HG03469 (cell line): ENCODE measurements around the gene STK24.

Experiments
- ATAC-seq: cut with Tn5 transposase; IDR thresholded peaks from one replicate; pipeline ENCODE4 v1.9.1; 2021; ENCODE audit warnings: mild to moderate bottlenecking, moderate library complexity, moderate number of reproducible peaks; ENCODE audit not compliant: unreplicated experiment

STK24 gene

DNA sequence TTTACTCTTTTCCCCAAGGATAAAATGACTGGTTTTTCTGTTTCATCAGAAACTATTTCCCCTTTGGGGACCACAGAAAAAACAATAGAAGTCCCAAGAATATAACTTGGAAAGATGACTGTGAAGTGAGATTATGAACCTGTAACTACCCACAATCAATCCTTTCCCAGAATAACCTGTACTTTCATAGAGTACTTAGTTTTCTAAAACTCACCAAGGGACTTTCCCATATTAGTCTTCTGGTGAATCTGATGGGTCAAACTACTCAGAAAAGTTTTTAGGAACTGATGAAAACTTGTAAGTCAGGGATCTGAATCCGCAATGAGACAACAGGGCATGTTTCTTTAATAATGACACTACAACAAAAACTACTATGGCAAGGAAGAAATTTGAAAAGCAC, 62.6 kb downstream of the STK24 start:
- ATAC-seq = no peak

DNA sequence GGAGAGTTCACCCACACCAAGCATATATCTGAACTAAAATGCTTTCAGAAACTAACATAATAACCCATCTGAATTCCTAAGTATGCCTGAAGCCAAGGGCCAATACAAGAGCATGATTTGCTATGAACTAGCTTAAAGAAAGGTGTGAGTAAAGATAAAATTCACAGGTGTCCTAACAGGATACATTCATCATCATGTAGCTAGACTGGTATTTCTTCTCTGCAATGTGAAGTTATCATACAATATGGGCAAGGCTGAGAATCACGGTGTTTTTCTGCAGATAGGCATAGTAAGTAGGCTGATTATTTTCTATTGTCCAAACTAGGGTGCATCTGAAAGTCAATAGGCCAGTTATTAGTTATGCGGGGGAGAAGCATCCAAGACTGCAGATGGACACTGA, 63.1 kb downstream of the STK24 start:
- no peak for ATAC-seq

DNA sequence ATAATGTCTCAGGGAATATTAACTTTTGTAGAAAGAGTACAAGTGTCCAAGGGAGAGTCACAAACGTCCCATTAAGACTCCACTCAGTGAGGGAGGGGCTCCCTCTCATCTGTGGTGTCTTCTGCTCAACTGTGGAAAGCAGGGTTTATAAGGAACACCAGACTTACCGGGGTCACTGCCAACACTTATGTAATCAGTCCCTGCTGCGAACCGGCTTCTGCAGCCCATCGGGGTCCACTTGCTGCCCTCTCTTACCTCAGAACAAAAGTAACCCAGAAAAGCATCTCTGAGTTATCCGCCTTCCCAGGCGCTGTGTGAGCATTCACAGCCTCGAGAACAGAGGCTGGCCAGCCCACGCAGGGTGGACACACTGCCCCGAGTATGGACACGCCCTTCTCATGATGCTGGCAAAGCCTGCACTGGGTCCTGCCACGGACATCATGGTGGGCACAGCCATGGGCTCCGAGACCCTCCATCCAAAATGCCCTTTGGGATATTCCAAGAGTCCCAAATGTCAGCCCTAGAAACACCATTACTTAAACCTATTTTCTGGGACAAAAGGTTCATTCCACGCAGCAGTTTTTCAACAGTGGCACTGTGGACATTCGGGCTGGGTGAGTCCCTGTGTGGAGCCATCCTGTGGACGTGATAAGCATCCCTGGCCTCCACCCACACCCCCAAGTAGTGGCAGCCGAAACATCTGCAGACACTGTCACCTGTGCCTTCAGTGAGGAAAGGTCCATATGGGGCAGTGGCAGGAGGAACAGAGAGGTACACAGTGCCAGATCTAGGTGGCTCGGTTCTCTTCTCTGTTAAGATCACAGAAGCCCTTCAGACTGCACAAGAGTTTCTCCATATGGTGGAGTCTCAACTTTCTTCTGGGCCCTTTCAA, 63.9 kb downstream of the STK24 start:
- ATAC-seq = no peak

DNA sequence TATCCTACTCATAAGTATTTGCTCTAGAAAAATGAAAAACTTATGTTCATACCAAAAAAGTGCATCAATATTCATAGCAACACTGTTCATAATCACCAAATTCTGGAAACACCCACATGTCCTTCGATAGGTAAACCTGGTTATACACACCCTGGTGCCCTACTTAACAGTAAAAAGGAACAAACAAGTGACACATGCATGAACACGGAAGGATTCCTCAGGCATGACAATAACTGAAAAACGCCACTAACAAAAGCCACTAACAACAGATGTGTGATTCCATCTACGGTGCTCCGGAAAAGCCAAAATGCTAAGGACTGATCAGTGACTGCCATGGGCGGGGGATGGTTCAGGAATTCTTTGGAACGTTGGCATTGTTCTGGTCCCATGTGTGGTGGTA, 65.5 kb downstream of the STK24 start:
- ATAC-seq = no peak

DNA sequence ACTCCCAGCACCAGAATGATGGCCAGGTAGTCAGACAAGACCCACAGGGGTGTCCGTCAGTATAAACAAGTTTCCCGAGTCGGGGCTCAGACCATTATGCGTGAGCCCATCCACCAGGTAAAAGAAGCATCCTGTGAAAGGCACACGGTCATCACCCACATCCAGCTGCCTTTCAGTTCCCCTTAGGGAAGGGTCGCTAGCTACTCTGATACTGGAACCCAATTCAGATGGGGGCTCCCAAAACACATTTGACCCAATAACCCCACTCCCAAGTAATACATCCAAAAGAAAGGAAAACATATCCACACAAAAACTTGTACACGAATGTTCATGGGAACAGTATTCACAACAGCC, 66.8 kb downstream of the STK24 start:
- ATAC-seq = no peak

DNA sequence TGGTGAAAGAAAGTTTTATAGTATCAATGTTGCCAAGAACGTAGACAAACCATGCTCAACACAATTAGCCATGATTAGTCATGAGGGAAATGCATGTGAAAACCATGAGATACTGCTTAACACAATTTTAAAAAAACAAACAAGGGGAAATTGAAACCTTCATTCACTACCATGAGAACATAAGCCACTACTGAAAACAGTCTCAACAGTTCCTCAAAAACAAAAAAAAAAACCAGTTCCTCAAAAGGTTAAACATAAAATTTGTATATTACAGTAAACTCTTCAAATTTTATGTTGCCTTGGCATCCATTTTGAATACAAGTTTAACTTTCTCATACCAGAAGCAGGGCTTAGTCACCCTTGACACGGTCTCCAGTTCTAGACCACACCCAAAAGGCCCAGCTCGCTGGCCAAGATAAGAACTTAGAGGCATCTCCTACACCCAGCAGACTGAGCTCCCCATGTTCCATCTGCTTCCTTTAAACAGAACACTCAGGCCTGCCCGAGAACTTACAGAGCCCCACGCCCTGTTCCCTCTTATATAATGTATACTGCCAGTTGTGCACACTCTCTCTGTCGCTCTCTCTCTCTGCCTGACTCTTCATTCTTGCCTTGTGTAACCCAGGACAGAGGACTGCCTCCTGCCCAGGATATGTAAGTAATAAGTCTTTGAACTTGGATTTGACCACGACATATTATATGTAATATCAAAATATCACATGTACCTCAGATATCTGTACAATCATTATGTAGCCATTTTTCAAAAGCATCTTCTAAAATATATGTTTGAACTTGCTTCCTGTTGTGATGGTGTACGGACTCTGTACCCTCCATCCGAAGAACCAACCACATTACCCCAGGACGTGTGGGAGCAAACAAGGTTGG, 67.4 kb downstream of the STK24 start:
- ATAC-seq = peak; percentile 43

DNA sequence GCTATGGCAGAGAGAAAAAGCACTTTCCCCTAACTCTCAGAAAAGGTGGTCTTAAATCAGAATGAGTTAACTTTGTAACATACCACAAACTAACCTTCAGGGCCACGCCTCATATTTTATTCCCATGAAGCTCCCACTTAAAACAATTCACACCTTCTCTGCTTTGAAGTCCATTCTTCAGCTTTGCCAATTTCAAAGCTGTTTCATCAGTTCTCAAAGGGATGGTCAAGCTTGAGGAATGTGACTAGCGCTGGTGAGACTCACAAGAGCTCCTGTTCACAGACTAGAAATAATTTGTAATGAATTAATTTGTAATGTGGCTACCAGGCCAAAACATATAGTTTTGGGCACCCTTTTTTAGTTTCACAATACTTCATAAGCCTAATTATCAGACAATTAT, 68.2 kb downstream of the STK24 start:
- ATAC-seq = no peak

DNA sequence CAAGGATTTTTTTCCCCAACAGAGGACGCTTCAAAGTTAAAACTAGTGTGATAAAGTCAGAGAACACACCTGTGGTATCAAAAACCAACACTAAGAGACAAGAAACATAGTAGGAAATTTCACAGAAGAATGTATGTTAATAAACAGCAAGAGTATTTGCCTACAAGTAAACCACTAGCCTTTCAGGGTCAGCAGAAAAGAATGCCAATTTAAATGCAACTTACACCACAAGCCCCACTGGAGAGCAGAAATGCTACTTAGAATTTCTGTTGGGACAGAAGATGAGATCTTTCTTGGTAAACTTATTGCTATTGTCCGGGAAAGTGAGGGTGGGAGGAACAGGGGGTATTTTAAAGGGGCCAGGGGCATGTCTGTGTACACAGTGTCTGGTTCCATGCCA, 68.6 kb downstream of the STK24 start:
- ATAC-seq = no peak

DNA sequence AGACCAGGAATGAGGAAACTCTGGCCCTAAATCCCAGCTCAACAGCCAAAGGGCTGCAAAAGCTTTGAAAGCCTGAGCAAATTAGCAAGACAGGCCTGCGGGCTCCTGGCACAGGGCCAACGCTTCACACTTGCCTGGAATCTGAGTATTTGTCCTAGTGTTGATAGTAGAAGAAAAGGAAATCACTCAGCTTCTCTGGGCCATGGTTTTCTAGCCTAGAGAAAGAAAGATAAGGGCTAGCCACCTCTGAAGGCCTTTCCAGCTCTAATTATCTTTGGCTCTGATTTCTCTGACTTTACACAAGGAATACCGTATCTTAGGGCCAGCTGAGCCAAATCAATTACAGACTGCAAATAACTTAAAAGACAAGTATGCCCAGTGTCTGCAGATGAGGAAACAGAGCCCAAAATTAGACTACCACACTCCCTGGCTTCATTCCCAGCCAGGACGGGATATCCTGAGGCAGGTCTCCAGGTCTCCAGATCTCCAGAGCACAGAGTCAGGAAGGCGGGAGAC, 69.6 kb downstream of the STK24 start:
- ATAC-seq = no peak

DNA sequence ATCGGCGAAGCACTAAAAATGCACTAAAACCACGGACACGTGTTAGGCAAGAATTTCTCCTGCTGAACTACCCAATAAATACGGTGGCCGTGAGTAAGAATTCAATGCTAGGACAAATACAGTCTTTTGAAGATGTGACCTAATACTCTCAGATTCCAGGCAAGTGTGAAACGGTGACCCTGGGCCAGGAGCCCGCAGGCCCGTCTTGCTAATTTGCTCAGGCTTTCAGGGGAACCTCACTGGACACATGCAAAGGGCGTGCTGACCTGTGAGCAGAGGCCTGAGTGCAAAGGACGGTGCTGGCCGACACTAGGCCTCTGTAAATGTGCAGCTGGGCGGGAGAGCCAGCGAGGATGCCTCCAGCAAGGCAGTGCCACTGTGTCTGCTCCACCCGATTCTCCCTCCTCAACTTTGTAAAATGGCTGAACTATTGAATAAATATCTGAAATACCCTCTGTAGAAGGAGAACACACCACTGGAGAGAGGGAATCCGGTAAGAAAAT, 70.1 kb downstream of the STK24 start:
- ATAC-seq = no peak

DNA sequence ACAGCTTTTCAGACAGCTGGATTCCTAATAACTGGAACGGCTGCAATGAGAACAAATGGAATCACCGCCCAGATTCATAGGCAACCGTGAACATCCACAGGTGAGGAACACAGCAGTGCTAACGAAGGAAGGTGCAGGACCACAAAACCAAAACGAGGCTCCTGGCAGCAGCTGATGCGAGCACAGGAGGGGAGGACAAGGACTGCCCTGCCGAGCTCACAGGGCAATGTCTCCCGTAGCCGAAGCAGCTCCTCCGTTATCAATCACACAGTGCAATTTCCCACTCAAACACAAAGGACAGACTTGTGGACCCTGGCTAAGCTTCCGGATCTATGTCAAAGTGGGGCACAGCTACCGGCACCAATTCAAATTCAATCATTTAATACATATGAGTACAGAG, 70.6 kb downstream of the STK24 start:
- no peak for ATAC-seq

DNA sequence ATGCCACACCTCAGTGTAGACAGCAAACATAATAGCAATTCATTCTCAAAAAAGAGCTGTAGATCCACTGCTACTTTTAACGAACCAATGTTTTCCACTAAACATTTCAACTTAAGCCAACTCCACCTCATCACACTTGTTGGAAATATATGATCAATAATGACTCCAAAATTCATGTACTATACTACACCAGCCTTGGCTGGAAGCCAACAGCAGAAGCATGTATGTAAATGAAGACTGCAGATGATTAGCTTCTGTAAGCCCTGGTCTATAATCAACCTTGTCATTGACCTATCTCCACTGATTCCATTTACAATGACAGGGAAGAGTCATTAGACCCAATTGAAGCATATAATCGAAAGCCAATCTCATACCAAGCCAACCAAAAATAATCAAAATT, 71.7 kb downstream of the STK24 start:
- no peak for ATAC-seq

DNA sequence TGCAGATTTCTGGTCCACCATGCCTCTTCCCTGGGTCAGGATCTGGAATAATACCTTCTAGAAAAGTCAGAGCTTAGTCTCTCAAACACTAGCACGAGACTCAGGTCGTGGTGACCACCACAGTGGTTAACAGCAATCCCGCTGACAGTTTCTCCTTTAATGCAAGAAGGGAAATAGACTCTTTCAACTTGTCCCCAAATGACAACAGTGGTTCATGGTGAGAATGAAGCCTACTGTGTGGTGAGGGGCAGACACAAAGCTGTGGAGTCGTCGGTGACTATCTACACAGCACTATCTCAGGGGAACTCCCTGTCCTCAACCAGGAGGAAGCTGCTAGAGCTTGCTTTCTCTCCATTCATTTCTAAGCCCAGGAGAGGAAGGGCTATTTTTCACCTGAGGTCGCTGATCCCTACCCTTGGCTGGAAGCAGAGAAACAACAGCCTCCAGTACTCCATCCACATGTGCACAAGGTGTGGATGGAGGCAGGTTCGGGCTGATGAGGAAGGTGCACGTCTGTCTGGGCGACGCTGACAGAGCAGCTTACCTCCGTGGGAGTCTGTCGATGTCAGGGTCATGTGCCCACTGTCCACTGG, 72.4 kb downstream of the STK24 start:
- ATAC-seq = peak; percentile 40

DNA sequence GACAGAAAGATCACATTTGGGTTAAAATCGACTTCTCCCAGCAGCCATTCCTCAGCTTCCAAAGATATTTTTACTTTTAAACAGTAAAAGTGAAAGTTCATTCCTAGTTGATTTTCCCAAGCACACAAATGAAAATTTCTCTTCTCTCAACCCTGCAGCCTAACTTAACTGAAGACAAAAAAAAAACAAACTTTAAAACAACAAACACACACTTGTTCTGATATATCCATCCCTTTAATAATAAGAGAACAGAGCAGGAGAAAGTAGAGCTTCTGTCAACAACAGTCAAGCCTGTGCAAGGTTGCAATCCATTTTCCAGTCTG, 72.9 kb downstream of the STK24 start:
- ATAC-seq = no peak

DNA sequence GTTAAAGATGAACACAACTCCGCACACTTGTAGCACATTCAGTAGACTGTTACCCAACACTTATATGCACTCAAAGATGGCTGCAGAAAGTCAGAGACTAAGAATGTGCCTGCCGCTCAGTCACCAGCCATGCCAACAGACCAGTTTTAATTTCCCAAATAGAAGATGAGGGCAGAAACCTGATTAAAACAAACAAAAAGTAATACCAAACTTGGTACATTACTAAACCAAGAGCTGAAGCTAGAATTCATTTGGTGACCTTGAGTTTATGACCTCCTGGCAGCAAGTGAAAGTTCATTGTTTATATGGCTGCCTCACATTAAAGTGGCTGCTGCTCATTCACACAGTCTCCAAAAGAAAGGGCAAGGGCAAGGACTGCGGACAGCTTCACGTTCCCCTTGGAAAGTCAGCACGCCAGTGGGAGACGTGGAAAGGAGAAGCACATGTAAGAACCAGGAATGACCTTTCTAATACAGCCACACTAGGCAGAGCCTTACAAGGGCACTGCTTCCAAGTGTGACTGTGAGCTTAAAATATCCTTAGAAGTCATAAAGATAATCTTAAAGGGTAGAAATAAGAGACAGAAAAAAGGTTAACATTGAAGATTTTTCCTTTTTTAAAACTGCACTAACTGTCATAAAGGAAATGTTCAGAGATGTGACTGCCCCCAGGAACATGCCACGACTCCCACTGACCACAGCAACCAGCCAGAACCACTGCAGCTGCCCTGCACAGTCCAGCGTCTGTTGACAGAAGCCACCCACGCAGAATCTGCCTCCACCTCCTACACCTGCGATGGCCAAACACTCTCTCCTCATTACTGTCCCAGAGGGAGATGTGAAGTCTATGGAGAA, 73.5 kb downstream of the STK24 start:
- no peak for ATAC-seq

DNA sequence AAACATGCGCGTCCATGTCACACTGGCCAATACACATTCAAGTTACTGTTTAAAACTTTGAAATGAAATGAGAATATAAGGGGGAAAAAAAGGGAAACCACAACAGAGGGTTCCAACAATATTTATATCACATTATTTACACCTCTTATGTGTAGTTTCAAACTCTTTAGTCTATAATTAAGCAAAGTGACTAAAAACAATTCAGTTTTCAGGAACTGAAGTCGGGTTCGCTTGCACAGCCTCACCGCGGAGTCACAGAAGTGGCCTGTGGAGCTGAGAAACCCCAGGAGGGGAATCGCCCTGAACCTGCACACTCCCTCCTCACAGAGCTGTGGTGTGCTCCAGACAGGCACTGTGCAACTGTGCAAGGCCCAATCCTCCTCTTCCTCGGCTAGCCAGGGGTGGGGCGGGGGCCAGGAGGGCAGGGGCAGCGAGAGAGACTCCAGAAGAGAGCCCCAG, 75.9 kb downstream of the STK24 start:
- ATAC-seq = peak; percentile 63

DNA sequence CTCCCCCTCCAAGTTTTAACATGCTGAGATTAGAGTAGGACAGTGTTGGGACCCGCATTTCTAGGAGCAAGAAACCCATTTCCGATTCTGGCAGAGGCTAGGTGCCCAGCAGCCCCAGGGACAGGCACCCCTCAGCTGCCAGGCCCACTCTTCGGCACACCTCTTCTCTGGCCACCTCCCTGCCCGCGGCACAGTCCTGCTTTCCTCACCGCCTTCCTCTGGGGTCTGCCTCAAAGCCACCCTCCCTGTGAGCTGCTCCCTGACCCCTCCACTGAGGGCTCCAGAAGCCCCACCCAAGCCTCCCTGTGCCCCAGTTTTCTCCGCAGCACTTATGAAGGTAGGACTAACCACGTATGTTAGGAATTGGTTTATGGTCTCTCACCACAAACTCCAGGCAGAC, 79.9 kb downstream of the STK24 start:
- ATAC-seq = no peak

DNA sequence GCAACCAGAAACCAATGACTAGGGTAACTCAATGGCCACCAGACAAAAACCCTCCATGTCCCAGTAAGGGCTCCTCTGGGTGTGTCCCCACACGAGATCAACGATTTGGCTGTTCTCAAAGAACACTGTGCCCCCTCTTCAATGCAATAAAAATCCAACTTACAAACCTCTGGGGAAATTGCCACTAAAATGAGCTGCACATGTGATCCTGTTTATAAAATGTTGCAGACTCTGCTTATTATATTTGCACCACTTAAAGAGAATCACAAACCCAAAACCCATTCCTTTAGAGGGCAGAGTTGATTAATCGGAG, 80.5 kb downstream of the STK24 start:
- ATAC-seq = no peak

DNA sequence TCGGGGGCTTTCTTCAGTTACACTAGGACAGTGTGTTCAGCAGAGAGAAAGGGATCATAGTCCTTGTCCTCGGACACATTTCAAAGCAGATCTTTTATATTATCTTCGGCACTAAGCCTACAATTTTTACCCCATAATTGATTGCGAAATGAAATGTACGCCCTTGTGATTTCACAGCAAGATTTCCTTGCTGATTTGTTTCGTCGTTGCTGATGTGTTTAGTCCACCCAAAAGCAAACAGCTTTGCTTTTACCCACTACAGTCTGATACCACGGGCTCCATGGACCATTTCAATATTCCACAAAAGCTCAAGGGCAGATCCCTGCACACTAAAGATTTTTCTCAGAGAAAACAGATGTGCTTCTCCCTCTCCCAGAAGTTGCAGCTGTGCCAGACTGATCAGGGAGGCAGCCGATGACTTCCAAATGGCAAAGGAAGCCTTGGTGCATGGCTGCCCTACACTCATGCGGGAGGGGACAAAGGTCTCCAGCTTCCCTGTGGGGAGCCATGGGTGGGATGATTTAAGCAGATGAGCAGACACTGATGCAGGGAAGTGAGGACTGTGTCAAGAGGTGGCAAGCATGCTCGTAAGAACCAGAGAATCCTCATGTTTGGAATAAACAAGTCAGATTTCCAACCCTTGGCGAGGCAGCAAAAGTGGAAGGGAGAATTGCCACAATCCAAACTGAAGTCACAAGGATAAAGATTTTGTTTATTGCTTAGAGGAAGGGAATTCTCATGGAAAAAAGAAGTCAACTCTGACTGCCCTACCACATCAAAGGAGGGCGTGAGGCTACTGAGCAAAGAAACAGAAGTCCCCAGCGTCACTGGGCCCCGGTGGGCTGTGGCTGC, 81.1 kb downstream of the STK24 start:
- ATAC-seq = no peak

DNA sequence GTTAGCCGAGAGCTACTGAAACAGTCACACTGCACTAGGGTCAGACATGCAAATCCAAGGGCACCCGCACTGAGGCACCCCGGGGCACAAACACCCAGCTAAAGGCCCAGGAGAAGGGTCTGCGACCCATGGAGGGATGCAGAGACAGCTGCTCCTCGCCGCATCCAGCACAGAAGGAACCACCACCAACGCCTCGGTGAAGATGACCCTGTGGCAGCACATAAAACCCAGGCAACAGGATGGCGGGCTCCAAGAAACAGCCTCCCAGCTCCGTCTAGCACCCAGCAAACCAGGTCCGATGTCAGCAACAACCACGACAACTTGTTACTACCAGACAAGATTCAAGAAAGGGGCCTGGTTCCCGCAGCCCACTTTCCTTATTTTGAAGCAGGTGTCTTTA, 82.1 kb downstream of the STK24 start:
- ATAC-seq = no peak
